Activated CD8-positive, alpha-beta memory T cell treated with anti-CD3 and anti-CD28 coated beads, Interleukin-2, amount 50 U/mL, for 24 hours (primary cell): Measurements from ENCODE around the gene DDR1.
"Not testable (repeated sequence)": the region's sequence is repeated elsewhere in the genome, so short reads cannot be mapped to it uniquely, and the experiment has no call there.

Experiments
- DNase-seq: peaks from one replicate; pipeline ENCODE4 v3.0.0-alpha.2; 2020; ENCODE audit errors: extremely low read depth

Gene DDR1

GRCh38 chr6:30883685-30884520 lies at the start of gene DDR1:
DDR1 (plus strand) TSS chr6:30884519; CDS start chr6:30888730, 4,211 bp downstream.
- no peak for DNase-seq

GRCh38 chr6:30834646-30835045 lies 49.7 kb upstream of the DDR1 start:
- DNase-seq = no peak

- DNase-seq = no peak
These were observed 48.7 kb upstream of the DDR1 start for GRCh38 chr6:30835576-30835975.

- no peak for DNase-seq
These were observed 47.9 kb upstream of the DDR1 start for GRCh38 chr6:30836431-30836866.

- DNase-seq = no peak
These were observed 47.4 kb upstream of the DDR1 start for GRCh38 chr6:30836957-30837356.

GRCh38 chr6:30837432-30837831 lies 46.9 kb upstream of the DDR1 start:
- DNase-seq = no peak

- DNase-seq = no peak
These were observed 46.4 kb upstream of the DDR1 start for GRCh38 chr6:30837870-30838269.

DNA sequence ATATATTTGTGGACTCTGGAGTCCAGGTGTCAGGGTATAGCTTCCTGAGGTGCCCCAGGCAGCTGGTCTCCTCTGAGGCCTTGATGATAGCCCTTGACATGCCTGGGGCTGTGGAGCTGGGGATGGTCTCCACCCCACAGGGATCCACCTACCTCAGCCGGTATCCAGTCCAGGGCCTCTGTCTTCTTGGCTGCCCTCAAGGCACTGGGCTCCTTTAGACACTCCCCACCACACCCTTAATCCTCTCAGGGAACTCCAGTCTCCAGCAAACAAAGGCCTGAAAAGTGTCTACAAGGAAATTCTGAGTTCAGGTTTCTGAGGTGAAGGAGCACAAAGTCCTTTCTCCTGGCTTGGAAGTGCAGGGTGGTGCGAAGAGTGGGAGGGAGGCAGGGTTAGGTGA lies 44.6 kb upstream of the DDR1 start:
- no peak for DNase-seq

GRCh38 chr6:30840084-30840934 lies 44.0 kb upstream of the DDR1 start:
- no peak for DNase-seq

DNA sequence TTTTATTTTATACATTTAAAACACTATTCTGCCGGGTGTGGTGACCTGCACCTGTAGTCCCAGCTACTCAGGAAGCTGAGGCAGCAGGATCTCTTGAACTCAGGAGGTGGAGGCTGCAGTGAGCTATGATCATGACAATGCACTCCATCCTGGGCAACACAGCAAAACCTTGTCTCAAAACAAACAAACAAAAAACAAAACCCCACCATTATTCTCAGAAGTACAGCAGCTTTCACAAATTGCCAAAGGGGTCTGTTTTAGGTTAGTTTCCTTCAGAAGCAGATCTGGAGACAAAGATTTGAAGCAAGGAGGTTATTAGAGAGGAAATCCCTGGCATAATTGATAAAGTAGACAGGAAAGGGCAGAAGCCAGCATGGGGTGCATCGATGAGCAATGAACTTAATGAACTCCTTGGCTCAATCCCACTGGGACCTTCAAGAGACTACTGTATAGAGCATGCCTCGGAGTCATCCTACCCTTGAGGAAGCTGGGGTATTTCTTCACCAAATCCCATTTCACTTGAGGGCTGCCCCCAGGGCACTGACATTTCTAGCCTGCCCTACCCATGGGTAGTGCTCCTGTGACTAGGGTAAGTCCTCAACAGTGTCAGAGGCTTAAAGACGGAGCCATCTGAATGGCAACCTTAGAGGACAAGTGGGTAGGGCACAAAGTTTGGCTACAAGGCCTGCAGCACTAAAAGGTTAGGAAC lies 43.2 kb upstream of the DDR1 start:
- no peak for DNase-seq

DNA sequence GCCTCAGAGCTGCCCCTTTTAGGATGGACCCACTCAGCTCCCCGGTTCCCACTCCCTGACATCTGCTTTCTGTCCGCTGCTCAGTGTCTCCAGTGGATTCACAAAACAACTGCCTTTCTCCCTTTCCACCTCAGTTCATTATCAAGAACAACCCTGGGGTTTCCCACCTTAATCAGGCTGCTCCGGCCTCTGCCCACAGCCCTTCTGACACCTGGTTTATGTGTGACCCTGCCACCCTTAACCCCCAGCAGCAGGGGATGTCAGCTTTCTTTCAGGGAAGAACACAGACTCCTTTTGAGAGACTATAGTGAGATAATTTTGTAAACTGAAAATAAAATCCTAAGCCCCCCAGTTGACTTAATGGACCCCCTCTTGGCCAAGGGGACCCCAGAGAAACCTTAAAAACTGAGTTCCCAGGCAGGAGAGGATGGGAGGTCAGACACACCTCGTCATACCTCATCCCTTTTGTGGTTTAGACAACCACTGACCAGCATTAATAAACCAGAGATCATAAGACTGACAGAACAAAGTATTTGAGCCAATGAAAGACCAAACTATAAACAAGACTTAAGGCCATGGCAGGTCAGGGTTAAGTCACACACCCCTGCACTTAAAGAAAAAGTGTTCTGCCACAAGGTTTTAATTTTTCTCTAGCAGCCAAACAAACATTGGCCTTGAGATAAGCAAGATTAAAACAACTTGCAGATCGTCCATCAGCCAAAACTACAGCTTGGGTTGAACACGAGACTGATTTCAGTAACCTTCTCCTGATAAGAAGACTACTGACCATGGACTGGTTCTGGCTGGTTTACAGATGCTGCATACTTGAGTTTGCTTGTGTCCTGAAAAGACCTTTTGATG lies 42.4 kb upstream of the DDR1 start:
- no peak for DNase-seq

- DNase-seq = no peak
These were observed 41.3 kb upstream of the DDR1 start for GRCh38 chr6:30842754-30843610.

DNA sequence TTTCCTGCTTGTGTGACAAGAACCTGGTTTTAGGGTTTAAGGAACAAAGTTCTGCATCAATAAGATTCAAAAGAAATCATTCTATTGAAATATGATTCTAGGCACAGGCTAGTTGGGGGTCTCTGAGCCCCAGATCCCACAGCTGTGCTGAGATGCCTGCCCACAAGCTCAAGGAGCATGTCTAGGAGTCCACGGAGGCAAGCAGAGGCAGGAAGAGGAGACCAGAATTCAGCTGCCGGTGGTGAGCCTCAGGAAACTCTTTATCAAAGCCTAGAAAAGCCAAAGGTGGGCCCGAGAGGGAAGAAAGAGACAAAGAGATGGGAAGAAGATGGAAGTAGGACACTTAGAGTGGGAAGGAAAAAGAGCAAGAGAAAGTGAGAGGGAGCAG lies 40.7 kb upstream of the DDR1 start:
- DNase-seq = no peak

DNA sequence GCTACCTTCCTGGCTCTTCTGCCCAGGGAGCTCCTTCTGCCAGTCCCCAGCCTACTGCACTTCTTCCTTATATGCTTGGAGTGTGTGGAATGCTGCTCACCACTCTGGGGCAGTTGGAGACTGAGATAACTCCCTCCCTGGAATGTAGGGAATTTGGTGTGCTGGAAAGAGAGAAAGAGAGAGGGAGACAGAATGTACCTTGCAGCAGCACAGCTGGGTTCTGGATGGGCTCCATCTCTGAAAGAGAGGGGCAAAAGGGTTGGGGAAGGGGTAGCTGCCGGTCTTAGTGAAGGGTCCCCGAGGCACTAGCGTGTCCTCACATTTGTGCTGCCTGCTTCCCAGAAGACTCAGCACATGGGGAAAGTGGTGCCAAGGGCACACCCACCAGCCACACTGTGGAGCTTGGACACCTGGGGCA lies 40.2 kb upstream of the DDR1 start:
- DNase-seq = no peak

- DNase-seq = no peak
These were observed 39.1 kb upstream of the DDR1 start for GRCh38 chr6:30845183-30845582.

- DNase-seq = no peak
These were observed 36.8 kb upstream of the DDR1 start for GRCh38 chr6:30847421-30847970.

GRCh38 chr6:30847971-30848436 lies 36.3 kb upstream of the DDR1 start:
- no peak for DNase-seq

DNA sequence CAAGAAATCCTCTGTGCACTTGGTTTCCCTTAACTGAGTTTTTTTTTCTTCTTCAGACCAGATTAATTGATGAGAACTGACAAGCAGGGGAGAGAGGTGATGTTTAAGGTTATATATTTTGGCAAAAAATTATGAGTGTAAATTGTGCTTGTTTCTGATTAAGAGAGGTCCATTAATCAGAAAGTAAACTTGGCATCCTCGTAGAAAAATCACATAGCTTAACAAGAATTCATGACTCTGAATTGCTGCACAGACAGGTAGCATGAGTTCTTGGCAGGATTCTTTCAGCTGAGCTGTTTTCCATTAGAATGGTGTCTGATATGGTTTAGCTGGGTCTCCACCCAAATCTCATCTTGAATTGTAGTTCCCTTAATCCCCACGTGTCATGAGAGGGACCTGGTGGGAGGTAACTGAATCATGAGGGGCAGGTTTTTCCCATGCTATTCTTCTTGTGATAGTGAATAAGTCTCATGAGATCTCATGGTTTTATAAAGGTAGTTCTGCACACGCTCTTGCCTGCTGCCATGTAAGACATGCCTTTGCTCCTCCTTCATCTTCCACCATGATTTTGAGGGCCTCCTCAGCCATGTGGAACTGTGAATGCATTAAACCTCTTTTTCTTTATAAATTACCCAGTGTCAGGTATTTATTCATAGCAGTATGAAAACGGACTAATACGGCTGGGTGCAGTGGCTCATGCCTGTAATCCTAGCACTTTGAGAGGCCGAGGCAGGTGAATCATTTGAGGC lies 34.2 kb upstream of the DDR1 start:
- DNase-seq = no peak

- DNase-seq = not testable (repeated sequence)
These were observed 31.9 kb upstream of the DDR1 start for GRCh38 chr6:30852459-30852858.
